Naive thymus-derived CD8-positive, alpha-beta T cell (primary cell): ENCODE results near the gene IGFL2. TPM values are rescaled to one million over a fixed set of nuclear protein-coding genes. Genes with fewer than 3 reads are reported as not detected.

Experiments
- ATAC-seq, 2 donors: fragments of 150-1000 bp; cut with Tn5 transposase in 1 of 2; sonication (Bioruptor Pico), chemical (Tn5 transposase) in 1 of 2; 1 replicate in 1 of 2; 2 replicates in 1 of 2; pipeline ENCODE4 v1.10.0; 2021; ENCODE audit warnings: mild to moderate bottlenecking in 2 of 2, moderate library complexity in 2 of 2
- POLR2A ChIA-PET: fragments of 350-600 bp; sonication (Branson Sonifier 250); formaldehyde crosslinking; loops from one replicate; lab custom pipeline; 2021; ENCODE audit warnings: antibody characterized with exemption; lab: Charles Lee
- DNase-seq, 10 donors: peaks; one replicate each; pipeline versions ENCODE4 v3.0.0 to v3.0.0-alpha.2; 2020 to 2022
- H3K27ac Mint-ChIP-seq, 10 donors: one replicate each; pipeline ENCODE4 v1.8.0; 2020 to 2022; ENCODE audit warnings: mild to moderate bottlenecking in 10 of 10, mixed read lengths in 10 of 10, moderate library complexity in 4 of 10, inconsistent platforms in 1 of 10
- H3K27me3 Mint-ChIP-seq, 5 donors: one replicate each; pipeline ENCODE4 v1.8.0; 2021 to 2022; ENCODE audit warnings: mixed read lengths in 5 of 5
- H3K36me3 Mint-ChIP-seq, 3 donors: one replicate each; pipeline ENCODE4 v1.8.0; 2020 to 2022; ENCODE audit warnings: mixed read lengths in 3 of 3, mild to moderate bottlenecking in 2 of 3, inconsistent platforms in 1 of 3
- H3K4me1 Mint-ChIP-seq, 4 donors: one replicate each; pipeline ENCODE4 v1.8.0; 2021 to 2022; ENCODE audit warnings: mixed read lengths in 4 of 4
- H3K4me3 Mint-ChIP-seq, 10 donors: one replicate each; pipeline ENCODE4 v1.8.0; 2020 to 2022; ENCODE audit warnings: mild to moderate bottlenecking in 10 of 10, mixed read lengths in 10 of 10, moderate library complexity in 6 of 10, inconsistent platforms in 1 of 10
- H3K9me3 Mint-ChIP-seq, 9 donors: one replicate each; pipeline ENCODE4 v1.8.0; 2020 to 2022; ENCODE audit warnings: mixed read lengths in 9 of 9, mild to moderate bottlenecking in 3 of 9, inconsistent platforms in 1 of 9, moderate library complexity in 1 of 9
- polyA plus RNA-seq, 3 donors: library from polyadenylated mRNA; unstranded; fragments of 300-500 nt; fragmentation: Illumina TruSeq; gene quantifications; one replicate each; pipeline ENCODE4 v1.2.3, GENCODE V29; 2021
- total RNA-seq, 8 experiments: library from RNA in 2 of 8; stranded (reverse) in 2 of 8; gene quantifications; one replicate each; pipeline ENCODE4 v1.2.3 and lab custom pipeline; 2021 to 2026

The IGFL2 gene
- total and polyA plus RNA-seq, 5 experiments from 2014 or later: not detected

- Mint-ChIP-seq H3K9me3 (no peaks in the 10 kb centered on the region), H3K27ac (no peak overlapping the region), H3K4me3 (no peak overlapping the region), H3K36me3 (no peaks in the 10 kb centered on the region), H3K4me1 (no peaks in the 10 kb centered on the region), H3K27me3 (peaks cover 26 to 78% (median 37%) of the 10 kb centered on the region in 5 donors)
- no peak for ATAC-seq
- DNase-seq: no peak
- POLR2A ChIA-PET: no interaction called here
Measured at GRCh38 chr19:46125447-46125846, 22.6 kb upstream of the IGFL2 start.

GRCh38 chr19:46126086-46126580 is 21.9 kb upstream of the IGFL2 start:
- H3K9me3 Mint-ChIP-seq: no peaks in the 10 kb centered on the region
- peaks cover 24 to 71% (median 37%) of the 10 kb centered on the region in 5 donors for H3K27me3 Mint-ChIP-seq
- no peaks in the 10 kb centered on the region for H3K4me1 Mint-ChIP-seq
- no peaks in the 10 kb centered on the region for H3K36me3 Mint-ChIP-seq
- DNase-seq (no peak), ATAC-seq (no peak)
- H3K27ac Mint-ChIP-seq: no peak overlapping the region
- POLR2A ChIA-PET: no interaction called here
- H3K4me3 Mint-ChIP-seq: no peak overlapping the region

- H3K36me3 Mint-ChIP-seq: no peaks in the 10 kb centered on the region
- DNase-seq (no peak), ATAC-seq (no peak)
- H3K27me3 Mint-ChIP-seq: peaks cover 38 to 81% (median 45%) of the 10 kb centered on the region in 5 donors
- no peak overlapping the region for H3K27ac Mint-ChIP-seq
- POLR2A ChIA-PET: no interaction called here
- no peaks in the 10 kb centered on the region for H3K9me3 Mint-ChIP-seq
- H3K4me1 Mint-ChIP-seq: no peaks in the 10 kb centered on the region
- H3K4me3 Mint-ChIP-seq: no peak overlapping the region
Measured at GRCh38 chr19:46131485-46132143, 16.4 kb upstream of the IGFL2 start.

GRCh38 chr19:46132508-46133100 is 15.4 kb upstream of the IGFL2 start:
- Mint-ChIP-seq H3K4me3 (no peak overlapping the region), H3K36me3 (no peaks in the 10 kb centered on the region), H3K9me3 (no peaks in the 10 kb centered on the region), H3K27me3 (peaks cover 38 to 71% (median 46%) of the 10 kb centered on the region in 5 donors), H3K27ac (no peak overlapping the region), H3K4me1 (no peaks in the 10 kb centered on the region)
- ATAC-seq (no peak), DNase-seq (no peak)
- POLR2A ChIA-PET: no interaction called here

DNA sequence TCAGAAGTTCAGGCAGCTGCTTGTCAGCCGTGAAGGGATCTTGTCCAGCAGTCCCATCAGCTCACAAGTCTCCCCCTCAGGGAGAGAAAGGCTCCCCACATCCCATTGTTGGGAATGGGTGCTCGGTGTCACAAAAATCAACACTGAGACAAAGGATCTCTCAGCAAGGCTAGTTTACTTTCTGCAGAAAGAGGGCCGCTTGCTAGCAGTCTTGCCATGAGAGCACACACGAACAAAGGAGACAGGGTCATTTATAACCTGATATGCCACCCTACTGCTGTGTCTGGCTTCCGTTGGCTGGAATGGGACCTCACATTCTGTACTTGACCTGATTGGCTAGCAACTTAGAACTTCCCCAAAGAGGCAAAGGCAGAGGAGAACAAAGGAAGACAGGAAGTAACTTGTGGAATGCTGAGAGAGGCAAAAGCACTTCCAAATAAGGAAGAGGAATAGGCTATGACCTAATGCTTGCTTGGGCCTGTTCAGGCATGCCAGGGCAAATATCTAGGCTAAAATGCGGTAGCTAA is 14.9 kb upstream of the IGFL2 start:
- Mint-ChIP-seq H3K4me1 (no peaks in the 10 kb centered on the region), H3K27ac (no peak overlapping the region), H3K9me3 (no peaks in the 10 kb centered on the region), H3K4me3 (no peak overlapping the region), H3K27me3 (peaks cover 34 to 70% (median 51%) of the 10 kb centered on the region in 5 donors), H3K36me3 (no peaks in the 10 kb centered on the region)
- ATAC-seq (no peak), DNase-seq (no peak)
- POLR2A ChIA-PET: no interaction called here

DNA sequence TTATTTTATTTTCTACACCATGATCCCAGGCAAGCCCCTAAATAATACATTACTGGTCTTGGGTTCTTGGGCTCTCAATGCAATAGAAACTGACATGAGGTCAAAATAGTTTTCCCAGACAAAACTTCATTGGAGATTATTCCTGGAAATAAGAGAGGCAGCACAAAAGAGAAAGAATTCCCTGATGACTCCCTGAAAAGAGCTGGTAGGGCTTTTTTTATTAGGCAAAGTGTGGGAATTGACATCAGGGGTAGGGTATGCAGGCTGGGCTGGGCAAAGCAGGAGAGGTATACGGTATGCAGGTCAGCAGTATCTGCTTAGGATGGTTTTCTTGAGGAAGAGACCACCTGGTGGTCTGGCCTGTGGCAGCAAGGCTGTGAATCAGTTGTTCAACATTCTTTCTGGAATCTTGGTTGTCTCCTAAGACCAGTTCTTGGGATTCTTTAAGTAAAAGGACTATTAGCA is 14.2 kb upstream of the IGFL2 start:
- Mint-ChIP-seq H3K36me3 (no peaks in the 10 kb centered on the region), H3K27ac (no peak overlapping the region), H3K4me3 (no peak overlapping the region), H3K4me1 (peaks cover 0 to 2% (median 0%) of the 10 kb centered on the region in 4 donors), H3K9me3 (no peaks in the 10 kb centered on the region), H3K27me3 (peaks cover 32 to 69% (median 50%) of the 10 kb centered on the region in 5 donors)
- DNase-seq (no peak), ATAC-seq (no peak)
- POLR2A ChIA-PET: no interaction called here

- no peaks in the 10 kb centered on the region for H3K36me3 Mint-ChIP-seq
- POLR2A ChIA-PET: no interaction called here
- no peak overlapping the region for H3K27ac Mint-ChIP-seq
- H3K9me3 Mint-ChIP-seq: no peaks in the 10 kb centered on the region
- ATAC-seq (no peak), DNase-seq (no peak)
- H3K4me3 Mint-ChIP-seq: no peak overlapping the region
- H3K27me3 Mint-ChIP-seq: peaks cover 28 to 62% (median 46%) of the 10 kb centered on the region in 5 donors
- peaks cover 0 to 2% (median 0%) of the 10 kb centered on the region in 4 donors for H3K4me1 Mint-ChIP-seq
Measured at GRCh38 chr19:46134527-46134926, 13.5 kb upstream of the IGFL2 start.

GRCh38 chr19:46137915-46138473 is 10.0 kb upstream of the IGFL2 start:
- Mint-ChIP-seq H3K27ac (peak overlapping the region in 1 of 10 donors; percentile 11), H3K36me3 (no peaks in the 10 kb centered on the region), H3K4me1 (peaks cover 0 to 2% (median 0%) of the 10 kb centered on the region in 4 donors), H3K9me3 (no peaks in the 10 kb centered on the region), H3K27me3 (peaks cover 23 to 42% (median 38%) of the 10 kb centered on the region in 5 donors), H3K4me3 (no peak overlapping the region)
- DNase-seq (no peak), ATAC-seq (no peak)
- POLR2A ChIA-PET: no interaction called here

DNA sequence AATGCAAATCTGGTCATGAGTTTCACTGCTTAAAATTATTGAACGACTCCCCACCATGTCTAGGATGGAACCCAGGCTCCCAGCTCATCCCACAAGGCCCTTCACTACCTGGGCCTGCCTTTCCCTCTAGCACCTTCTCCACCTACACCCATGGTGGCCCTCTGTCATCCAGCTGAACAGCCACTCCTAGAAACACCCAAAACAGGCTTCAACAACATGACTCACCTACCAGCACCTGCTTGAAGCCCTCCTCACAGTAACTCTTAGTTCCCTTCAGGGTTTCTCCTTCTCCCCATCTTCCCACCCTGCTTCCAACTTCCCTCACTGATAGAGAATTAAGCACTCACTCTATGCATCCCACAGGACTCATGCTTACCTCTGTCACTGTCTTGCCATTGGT is 6.6 kb upstream of the IGFL2 start:
- no peak for ATAC-seq
- Mint-ChIP-seq H3K9me3 (no peaks in the 10 kb centered on the region), H3K4me3 (no peak overlapping the region), H3K27me3 (peaks cover 15 to 42% (median 31%) of the 10 kb centered on the region in 5 donors), H3K27ac (no peak overlapping the region), H3K36me3 (no peaks in the 10 kb centered on the region), H3K4me1 (peaks cover 0 to 2% (median 0%) of the 10 kb centered on the region in 4 donors)
- POLR2A ChIA-PET: no interaction called here
- no peak for DNase-seq

GRCh38 chr19:46142294-46142693 is 5.7 kb upstream of the IGFL2 start:
- POLR2A ChIA-PET: no interaction called here
- no peak for ATAC-seq
- peaks cover 15 to 50% (median 26%) of the 10 kb centered on the region in 5 donors for H3K27me3 Mint-ChIP-seq

GRCh38 chr19:46144756-46145155 is 3.3 kb upstream of the IGFL2 start:
- H3K4me3 Mint-ChIP-seq: no peak overlapping the region
- H3K27me3 Mint-ChIP-seq: peaks cover 18 to 60% (median 25%) of the 10 kb centered on the region in 5 donors
- H3K4me1 Mint-ChIP-seq: no peaks in the 10 kb centered on the region
- H3K36me3 Mint-ChIP-seq: no peaks in the 10 kb centered on the region
- no peak for DNase-seq
- H3K27ac Mint-ChIP-seq: no peak overlapping the region
- POLR2A ChIA-PET: no interaction called here
- no peak for ATAC-seq
- no peaks in the 10 kb centered on the region for H3K9me3 Mint-ChIP-seq

More at GRCh38 chr19:46142294-46142693, 5.7 kb upstream of the IGFL2 start:
- no peak for DNase-seq
- no peak overlapping the region for H3K27ac Mint-ChIP-seq
- no peaks in the 10 kb centered on the region for H3K9me3 Mint-ChIP-seq
- H3K36me3 Mint-ChIP-seq: no peaks in the 10 kb centered on the region
- no peak overlapping the region for H3K4me3 Mint-ChIP-seq
- peaks cover 0 to 2% (median 0%) of the 10 kb centered on the region in 4 donors for H3K4me1 Mint-ChIP-seq

- POLR2A ChIA-PET: interaction anchor here (0.6 kb wide), 1 partner anchor 1430 kb away, joined by 3 read pairs; no protein-coding TSS in a partner anchor
- DNase-seq (no peak), ATAC-seq (no peak)
- H3K4me1 Mint-ChIP-seq: no peaks in the 10 kb centered on the region
- no peak overlapping the region for H3K4me3 Mint-ChIP-seq
- H3K36me3 Mint-ChIP-seq: no peaks in the 10 kb centered on the region
- peaks cover 13 to 77% (median 36%) of the 10 kb centered on the region in 5 donors for H3K27me3 Mint-ChIP-seq
- no peak overlapping the region for H3K27ac Mint-ChIP-seq
- no peaks in the 10 kb centered on the region for H3K9me3 Mint-ChIP-seq
Measured at GRCh38 chr19:46147166-46147740, 785 bp upstream of the IGFL2 start.
